Occipital lobe (tissue), 2 donors: ENCODE data around the gene SLC6A3. TPM values are rescaled to one million over a fixed set of nuclear protein-coding genes. Genes with fewer than 3 reads are reported as not detected.

Experiments used
- DNase-seq: peaks from one replicate; lab custom pipeline; 2025; lab: John Stamatoyannopoulos, UW
- total RNA-seq: library from RNA; depleted of rRNA; stranded (reverse); fragments of >200 nt; gene quantifications from one replicate; pipeline ENCODE4 v1.2.3, GENCODE V29; 2014

The SLC6A3 gene
- not detected for total RNA-seq

DNA sequence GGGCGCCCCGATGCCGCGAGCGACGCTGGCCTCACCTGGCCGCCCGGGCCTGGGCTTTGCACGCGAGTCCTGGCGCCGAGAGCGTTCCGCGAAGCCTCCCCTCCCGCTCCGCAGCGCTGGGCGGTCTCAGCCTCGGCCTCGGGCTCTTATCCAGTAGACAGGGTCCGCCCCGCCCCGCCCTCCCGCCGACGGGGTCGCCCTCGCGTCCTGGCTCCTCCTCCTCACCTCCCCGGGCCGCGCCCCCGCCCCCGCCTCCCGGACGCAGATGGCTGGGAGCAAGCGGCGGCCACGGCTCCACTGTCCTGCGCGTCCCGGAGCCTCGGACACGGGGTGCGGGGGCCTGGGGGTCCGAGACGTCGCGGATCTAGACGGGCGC, at the start of gene SLC6A3:
Gene SLC6A3 (minus strand): TSS at position 128 of the 376 bp plus-strand sequence. CDS start 2,243 bp downstream, outside the sequence.
- DNase-seq = no peak

DNA sequence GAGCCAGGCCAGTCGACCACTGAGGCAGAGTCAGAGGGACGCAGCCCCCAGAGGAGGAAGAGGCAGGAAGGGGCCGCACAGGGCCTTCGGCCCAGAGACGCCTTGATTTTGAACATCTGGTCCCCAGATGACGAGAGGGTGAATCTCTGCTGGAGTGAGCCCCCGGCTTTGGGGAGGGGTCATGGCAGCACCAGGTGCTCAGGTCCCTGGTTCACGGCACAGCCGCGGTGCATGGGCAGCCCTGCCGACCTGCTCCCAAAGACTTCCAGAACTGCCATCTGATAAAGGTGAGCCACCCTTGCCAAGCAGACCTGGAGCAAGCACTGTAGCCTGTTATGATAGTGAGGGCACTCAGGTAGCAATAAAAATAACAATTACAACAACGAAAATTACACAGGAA, 48.7 kb upstream of the SLC6A3 start:
- DNase-seq = no peak

DNA sequence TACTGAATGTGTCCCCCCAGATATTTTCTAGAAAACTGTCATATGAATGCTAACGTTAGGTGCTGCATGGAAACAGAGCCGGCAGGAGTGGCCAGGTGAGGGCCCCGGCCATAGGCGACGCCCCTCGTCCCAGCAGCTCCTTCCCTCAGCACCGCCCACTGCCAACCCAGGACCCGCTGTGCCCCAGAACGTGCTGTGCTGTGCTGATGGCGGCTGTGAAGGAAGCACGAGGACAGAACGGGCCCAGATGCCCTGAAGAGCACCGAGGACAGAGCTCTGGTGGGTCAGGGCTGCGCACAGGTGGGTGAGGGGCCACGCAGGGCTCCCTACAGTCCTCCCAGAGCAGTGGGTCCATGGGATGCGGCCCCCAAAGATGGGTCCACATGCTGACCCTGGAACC, 48.2 kb upstream of the SLC6A3 start:
- no peak for DNase-seq

DNA sequence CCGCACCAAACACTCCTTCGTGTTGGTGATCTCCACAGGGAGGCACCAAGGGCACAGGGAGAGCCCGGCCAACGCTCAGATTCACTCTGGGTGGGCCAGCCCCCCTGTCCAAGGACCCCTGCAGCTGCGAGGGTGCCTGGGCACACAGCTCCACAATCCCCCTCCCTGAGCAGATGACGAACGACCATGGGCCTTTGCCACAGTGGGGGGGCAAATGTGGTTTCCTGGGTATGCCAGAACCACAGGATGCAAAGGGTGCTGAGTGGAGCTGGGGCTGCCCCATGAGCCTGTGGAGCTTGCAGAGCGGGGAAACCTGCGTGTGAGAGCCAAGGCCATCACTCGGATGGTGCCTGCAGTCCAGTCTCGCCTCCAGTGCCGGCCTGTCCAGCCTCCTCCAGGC, 47.5 kb upstream of the SLC6A3 start:
- DNase-seq = no peak

DNA sequence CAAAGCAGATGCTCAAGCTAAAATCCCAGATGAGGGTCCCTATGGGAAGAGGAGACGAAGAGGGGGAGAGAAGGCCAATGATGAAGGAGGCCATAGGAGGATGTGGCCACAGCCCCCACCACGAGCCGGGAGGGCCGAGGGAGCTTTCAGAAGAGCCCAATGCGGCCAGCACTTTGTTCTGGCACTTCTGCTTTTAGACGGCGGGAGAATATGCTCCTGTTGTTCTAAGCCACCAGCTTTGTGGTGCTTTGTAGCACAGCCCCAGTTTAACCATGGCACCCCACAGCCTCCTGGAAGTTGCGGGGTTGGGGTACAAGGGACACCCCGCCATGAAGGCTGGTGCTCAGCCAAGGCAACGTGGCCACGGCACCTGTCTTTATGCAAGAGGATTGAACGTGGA, 45.1 kb upstream of the SLC6A3 start:
- DNase-seq = no peak

DNA sequence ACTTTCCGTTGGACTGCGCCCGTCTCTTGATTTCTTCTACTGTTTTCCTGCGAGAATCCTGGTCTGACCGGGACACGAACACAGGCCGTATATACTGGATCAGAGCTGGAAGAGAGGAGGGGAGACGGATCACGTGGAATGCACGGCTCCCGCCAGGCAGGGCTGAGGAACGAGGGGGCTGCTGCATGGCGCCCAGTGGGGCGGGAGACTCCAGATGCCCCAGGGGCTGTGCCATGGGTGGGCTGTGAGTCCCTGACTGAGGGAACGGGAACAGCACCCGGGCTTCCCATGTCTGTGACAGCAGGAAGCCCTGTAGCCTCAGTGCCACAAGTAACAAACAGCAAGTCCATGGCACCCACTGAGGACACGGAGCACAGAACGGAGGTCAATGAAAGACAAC, 44.5 kb upstream of the SLC6A3 start:
- DNase-seq = no peak

DNA sequence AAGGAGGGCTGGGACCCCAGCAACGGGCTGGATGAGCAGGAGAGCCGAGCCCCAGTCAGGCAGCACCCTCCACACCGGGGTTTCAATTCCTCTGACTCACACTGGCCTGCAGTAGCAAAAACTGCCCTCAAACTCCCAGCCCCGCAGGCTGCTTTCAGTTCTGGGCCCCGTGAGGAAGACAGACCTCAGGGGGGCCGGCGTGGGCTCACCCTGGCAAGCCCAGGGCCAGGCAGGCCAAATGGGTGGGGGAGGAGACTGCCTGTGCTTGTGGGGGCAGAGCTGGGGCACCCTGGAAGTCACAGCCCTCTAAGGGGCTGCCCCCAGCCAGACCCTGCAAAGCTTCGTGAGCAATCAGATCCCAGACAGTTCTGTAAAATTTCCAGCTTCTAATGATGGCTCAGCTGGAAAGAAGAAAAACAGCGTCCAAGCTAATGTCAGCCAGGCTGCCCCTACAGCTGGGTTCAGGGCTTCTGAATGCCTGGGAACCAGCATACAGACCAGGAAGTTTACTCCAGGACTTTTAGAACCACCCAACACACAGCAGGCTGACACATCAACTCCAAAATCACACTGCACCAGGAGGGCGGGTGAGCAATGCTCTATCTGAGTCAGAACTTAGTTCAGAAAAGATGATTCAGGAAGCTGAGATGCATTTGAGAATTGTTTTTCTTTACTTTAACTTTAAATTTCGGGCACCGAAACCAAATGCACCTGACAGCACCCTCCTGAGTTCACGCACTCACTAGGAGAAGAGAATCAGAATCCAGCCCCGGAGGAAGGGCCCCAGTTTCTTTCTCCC, 43.8 kb upstream of the SLC6A3 start:
- no peak for DNase-seq

DNA sequence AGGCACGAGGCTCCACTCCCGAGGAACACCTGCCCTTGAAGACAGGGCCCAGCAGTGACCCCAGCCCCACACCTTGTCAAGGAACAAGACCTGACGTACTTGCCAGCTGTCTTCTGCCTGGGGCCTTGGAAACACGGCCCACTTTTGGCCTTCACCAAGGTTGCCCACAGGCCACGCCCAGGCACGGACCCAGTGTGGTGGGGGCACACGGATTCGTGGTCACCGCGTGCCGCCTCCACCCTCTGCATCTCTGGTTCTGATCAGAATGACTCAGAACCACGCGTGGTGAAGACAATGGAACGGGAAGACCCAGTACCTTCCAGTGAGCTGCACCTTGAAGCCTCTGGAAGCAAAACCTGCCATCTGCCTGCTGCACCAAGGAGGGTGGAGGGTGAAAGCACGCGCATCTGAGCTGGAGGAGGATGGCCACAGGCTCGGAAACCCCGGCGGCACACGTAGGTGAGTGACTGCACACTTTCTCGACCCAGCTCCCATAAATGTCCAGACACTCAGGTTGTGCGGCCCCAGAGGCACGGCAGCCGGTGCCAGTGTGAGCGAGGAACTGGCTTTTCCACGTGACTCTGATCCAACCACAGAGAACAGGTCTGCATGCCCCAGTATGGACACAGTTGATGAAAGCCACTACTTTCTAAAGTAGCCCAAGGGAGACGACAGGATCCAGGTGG, 42.0 kb upstream of the SLC6A3 start:
- DNase-seq = no peak

DNA sequence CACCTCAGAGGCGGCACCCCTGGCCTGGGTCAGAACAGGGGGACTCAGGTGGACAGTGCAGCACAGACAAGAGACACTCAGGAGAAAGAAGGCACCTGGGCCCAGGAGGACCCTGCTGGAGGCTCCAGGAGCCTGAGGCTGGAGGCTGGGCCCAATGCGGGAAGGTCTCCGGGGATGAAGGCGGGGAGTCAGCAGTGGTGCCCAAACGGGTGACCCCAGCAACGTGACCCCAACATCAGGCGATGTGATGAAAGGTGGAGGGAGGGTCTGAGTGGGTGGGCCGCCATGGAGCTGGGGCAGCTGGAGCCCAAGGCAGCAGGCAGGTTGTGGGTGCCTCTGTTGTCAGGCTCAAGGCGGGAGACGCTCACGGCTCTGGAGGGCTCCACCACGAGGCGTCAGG, 41.0 kb upstream of the SLC6A3 start:
- DNase-seq = no peak

DNA sequence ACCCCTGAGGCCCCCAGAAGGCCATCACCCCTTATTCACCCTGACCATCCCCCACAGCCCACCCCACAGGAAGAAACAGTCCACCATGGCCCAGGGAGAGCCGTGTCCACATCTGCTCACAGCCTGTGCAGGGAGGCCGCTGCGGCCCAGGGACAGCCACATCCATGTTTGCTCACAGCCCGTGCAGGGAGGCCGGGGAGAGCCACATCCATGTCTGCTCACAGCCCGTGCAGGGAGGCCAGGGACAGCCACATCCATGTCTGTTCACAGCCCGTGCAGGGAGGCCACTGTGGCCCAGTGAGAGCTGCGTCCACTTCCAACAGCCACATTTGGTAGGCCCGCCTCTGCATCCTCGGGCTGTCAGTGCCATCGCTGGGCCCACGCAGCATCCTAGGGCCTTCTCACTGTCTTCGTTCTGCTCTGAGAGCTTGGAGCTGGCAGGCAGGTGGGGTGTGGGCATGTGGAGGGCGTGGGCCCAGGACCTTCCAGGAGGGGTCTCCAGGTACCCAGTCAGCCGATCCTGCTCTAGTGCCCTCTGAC, 40.4 kb upstream of the SLC6A3 start:
- peak; percentile 29 for DNase-seq

DNA sequence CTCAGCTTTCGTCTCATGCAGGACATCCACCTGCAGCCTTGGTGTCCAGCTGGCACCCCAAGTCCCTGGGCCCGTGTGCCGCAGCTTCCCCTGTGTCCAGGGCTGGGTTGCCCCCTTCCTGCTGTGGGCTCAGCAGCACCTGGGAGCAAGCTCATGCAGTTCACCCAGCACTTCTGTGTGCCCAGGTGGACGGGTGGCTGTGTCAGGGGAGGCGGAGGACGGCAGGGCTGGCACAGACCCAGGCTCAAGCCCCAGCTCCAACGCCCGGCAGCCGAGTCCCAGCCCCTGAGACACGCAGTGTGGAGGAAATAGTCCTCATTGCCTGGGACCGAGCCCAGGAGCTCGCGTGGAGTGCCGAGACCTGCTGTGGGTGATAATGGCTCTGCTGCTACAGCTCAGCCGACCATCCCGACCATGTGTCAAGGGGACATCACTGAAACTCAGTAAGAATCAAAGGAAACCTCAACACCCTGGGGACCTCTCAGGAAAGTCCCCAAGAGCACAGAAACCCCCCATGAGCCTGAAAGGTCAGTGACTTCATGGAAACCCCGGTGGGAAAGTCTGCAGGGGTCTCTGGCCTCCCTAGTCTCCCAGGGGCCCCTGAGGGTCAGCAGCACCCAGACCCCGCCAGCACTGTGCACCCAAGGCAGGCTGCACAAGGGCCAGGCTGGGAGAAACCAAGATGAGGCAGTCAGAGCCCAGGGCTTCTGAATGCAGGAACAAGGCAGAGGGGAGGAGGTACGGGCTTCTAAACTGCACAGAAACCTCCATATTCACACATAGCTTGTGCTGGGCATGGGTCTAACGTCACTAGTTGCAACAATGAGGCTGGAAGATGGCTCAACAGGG, 39.7 kb upstream of the SLC6A3 start:
- no peak for DNase-seq

DNA sequence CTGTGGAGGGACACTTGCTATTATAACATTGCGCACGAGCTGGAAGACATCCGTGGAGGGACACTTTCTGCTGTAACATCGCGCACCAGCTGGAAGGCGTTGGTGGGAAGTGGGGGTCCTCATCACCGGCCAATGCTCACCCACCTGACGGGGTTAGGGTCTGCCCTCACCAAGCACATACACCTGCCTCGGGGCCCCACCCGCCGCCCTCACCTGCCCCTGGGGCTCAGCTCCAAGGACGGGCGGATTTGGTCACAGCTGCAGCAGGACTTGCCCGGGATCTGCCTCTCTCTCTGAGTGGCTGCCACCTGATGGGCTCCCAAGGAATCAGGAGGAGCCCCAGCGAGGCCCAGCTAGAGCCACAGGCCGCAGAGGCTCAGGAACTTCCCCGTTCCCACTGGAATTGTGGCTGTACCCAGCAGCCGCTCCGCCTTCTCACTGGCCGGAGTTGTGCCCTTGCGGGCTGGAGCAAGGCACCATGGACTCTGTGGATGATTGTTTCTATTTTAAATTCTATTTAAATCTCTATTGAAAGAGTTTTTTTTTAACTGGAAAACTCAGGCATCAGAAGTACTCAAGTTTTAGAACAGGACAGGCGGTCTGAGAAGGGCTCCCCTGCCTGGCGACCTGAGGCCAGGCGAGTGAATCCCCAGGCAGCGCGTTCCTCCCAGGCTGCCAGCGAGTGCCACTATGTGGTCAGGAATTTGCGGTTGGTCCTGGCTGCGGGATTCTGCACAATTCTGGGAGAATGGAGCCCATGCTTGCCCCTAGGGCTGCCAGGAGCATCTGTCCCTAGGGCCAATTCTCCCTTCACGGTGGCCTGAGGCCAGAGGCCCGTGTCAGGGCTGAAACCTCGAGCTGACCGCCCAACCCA, 38.9 kb upstream of the SLC6A3 start:
- no peak for DNase-seq

DNA sequence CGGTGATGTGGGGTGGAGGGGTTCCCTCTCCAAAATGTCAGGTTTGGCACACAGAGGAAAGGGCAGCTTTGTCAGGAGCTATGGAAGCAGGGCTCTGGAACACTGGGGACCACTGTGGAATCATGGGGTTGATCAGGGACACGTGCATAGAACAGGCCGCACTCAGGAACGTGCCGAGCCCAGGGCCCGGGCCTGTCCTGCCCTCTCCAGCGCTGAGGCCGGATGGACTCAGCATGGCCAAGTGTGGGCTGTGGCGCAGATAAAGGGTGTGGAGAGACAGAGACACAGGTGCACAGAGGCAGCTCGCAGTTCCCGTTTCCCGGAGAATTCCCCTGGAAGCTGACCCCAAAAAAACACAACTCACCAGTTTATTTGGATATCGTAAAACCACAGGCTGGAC, 37.8 kb upstream of the SLC6A3 start:
- DNase-seq = no peak

DNA sequence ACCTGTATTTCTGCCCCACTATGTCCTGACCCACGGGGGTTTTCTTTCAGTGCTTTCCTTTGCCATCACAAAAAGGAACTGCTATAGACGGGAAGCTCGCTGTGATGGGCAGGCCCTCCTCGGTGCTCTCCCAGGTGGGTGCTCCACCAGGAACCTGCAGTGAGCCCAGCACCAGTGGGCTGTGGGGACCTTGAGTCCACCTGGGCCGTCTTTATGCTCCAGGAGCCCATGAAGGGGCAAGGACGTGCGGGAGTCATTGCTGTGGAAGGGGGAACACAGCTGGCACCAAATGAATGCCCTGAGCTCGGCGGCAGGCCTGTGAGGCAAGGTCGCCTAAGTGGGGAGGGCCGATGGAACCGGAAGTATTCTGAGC, 36.7 kb upstream of the SLC6A3 start:
- DNase-seq = no peak

DNA sequence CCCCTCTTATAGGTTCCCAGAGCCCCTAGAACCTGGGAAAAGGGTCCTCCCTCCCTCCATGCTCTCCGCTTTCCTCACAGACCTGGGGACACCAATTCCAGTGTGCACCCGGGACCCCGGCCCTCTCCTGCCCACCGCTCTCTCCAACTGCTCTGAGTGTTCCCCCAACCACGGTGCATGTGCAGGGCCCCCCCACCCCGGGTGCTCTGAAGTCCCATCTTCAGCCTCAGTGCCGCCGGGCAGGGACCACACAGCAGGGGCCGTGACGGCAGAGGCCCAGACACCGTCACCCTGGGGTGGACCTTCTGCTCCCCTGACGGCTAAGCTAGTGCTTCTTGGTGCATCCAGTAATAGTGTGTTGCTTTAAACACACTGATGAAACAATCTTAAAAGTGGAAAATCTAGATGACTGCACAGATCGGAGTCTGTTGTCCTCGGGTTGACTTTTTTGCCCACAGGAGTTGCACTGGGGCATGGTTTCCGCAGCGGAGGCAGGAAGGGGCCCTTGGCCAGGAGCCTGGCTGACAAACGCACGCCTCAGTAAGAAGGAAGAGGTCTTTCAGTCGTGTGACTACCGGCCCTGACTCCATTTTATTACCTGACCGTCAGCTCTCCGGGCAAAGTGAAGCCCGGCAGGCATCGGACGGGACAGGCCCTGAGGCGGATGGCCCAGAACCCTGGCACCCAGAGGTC, 36.2 kb upstream of the SLC6A3 start:
- no peak for DNase-seq

DNA sequence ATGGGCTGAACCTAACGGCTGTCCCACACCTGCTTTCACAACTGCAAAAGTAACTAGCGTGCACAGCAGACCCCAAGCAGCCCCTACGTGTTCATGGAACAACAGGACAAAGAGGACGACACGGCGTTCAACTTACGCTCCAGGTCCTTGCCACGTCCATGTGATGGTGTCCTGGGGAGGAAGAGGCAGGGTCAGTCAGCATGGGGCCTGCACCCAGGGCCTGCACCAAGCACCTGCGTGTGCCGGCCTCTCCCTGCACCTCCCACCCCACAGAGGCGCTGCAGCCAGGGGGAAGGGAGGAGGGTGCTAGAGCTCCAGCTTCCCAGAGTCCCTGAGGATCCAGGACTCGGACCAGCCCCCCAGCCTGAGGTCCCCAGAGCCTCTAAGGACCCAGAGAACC, 35.6 kb upstream of the SLC6A3 start:
- DNase-seq = no peak

DNA sequence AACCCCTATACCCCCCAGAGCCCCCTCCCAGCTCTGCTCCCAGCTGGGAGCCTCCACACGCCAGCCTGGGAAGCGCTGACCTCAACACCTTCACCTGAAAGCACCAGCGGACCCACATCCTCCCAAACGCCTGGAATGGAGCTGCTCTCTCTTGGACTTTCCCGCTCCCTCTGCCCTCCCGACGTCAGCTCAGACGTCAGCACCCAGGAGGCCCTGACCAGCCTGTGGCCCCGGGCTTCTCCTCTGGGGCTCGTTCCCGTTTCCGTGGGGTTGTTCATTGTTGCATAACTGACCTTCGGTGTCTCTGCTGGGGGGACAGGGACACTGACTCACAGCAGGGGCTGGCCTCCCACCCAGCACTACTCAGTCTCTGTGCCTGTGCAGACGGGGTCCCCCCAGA, 35.0 kb upstream of the SLC6A3 start:
- DNase-seq = no peak

DNA sequence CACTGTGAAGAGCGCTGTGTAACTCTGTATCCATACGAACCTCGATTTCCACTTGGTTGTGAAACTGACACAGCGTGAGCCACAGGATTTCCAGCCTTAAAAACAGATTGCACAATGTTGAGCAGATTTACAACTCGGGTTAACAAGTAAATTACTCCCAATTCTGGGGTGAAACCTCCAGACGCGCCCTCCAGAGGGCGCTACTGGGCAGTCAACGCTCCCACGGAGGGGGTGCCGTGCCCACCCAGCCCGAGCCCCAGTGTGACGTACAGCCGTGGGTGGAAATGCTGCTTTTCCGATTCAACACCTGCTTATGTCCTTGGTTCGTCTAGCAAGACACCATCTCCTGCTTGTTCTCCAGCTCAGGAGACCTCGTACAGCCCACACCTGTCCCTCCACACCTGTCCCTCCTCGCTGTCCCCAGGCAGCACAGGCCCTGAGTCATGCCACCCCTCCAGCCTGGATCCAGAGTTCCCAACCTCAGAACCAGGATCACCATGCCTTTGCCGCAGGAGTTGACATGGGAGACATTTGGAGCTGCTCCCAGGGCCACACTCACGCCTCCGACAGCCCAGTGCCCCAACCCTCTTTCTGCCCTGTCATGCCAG, 34.4 kb upstream of the SLC6A3 start:
- DNase-seq = no peak

DNA sequence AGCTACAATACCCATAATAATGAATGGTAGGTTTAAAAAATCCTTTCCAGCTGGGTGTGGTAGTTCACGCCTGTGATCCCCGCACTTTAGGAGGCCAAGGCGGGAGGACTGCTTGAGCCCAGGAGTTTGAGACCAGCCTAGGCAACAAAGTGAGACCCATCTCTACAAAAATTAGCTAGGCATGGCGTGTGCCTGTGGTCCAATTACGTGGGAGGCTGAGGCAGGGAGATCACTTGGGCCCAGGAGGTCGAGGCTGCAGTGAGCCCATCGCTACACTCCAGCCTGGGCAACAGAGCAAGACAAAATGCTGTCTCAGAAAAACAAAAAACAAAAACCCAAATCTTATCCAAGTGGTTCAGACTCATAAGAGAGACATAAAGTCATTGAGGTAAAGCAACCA, 33.8 kb upstream of the SLC6A3 start:
- DNase-seq = no peak
